Dedifferentiated amniotic fluid mesenchymal stem cell (primary cell): ENCODE measurements around the gene OR51B6.
"Not testable (repeated sequence)": the region's sequence is repeated elsewhere in the genome, so short reads cannot be mapped to it uniquely, and the experiment has no call there.

Source experiments
- DNase-seq: peaks from one replicate; pipeline ENCODE4 v3.0.0-alpha.2; 2016; ENCODE audit errors: extremely low spot score

The OR51B6 gene

GRCh38 chr11:5364214-5364613, 12.9 kb downstream of the OR51B6 start:
- peak; percentile 66 for DNase-seq

GRCh38 chr11:5366365-5366764, 15.1 kb downstream of the OR51B6 start:
- DNase-seq = not testable (repeated sequence)

- DNase-seq = no peak
These were observed 15.5 kb downstream of the OR51B6 start for GRCh38 chr11:5366856-5367255.

GRCh38 chr11:5367448-5368074, 16.3 kb downstream of the OR51B6 start:
- peak; percentile 62 for DNase-seq

GRCh38 chr11:5368502-5369043, 17.3 kb downstream of the OR51B6 start:
- DNase-seq = no peak

GRCh38 chr11:5369789-5370188, 18.5 kb downstream of the OR51B6 start:
- peak; percentile 55 for DNase-seq

- DNase-seq = peak; percentile 60
These were observed 29.5 kb downstream of the OR51B6 start for GRCh38 chr11:5380740-5381342.

GRCh38 chr11:5383576-5383975, 32.3 kb downstream of the OR51B6 start, which contains the start of gene OR51M1:
TSS of gene OR51M1 (plus strand) at chr11:5383812. CDS start at chr11:5389399, 5,587 bp downstream.
- no peak for DNase-seq

- DNase-seq = no peak
These were observed 33.0 kb downstream of the OR51B6 start for GRCh38 chr11:5384335-5384734.

GRCh38 chr11:5390210-5390609, 38.9 kb downstream of the OR51B6 start:
- no peak for DNase-seq

GRCh38 chr11:5394091-5394490, 42.8 kb downstream of the OR51B6 start:
- DNase-seq = no peak

- DNase-seq = no peak
These were observed 47.6 kb downstream of the OR51B6 start for GRCh38 chr11:5398936-5399335.
